Pancreas (tissue), 10 donors: ENCODE data around the gene ARMC7. TPM values are rescaled to one million over a fixed set of nuclear protein-coding genes. Genes with fewer than 3 reads are reported as not detected.

Experiments
- ATAC-seq, 4 donors: fragments of 200-7000 bp; cut with Tn5 transposase; one replicate each; pipeline versions ENCODE4 v1.8.0 to v1.9.1; 2020; ENCODE audit warnings: mild to moderate bottlenecking in 4 of 4, moderate library complexity in 4 of 4
- DNase-seq, 6 donors: peaks; one replicate each; pipeline ENCODE4 v3.0.0-alpha.2; 2020
- FAIRE-seq: peaks from 2 replicates; lab custom pipeline; 2012; peaks lifted over from hg19 to GRCh38; lab: Jason Lieb, UNC
- H3K27ac ChIP-seq, 4 donors: fragments of 200-600 bp; sonication (generic); 1 replicate in 3 of 4; 2 replicates in 1 of 4; pipeline versions ENCODE4 v1.5.0 to v1.8.0; 2020
- H3K27me3 ChIP-seq, 4 donors: fragments of 200-600 bp; one replicate each; pipeline ENCODE4 v1.8.0; 2021
- H3K36me3 ChIP-seq, 3 donors: fragments of 200-600 bp; sonication (generic) in 1 of 3; one replicate each; pipeline versions ENCODE4 v1.5.0 to v1.8.0; 2020 to 2021
- H3K4me1 ChIP-seq, 3 donors: fragments of 200-600 bp; one replicate each; pipeline ENCODE4 v1.8.0; 2021
- H3K4me3 ChIP-seq, 4 donors: fragments of 200-600 bp; sonication (generic) in 2 of 4; one replicate each; pipeline versions ENCODE4 v1.5.0 to v1.8.0; 2020 to 2021
- H3K9me3 ChIP-seq, 4 donors: fragments of 200-600 bp; one replicate each; pipeline ENCODE4 v1.8.0; 2021
- CTCF ChIP-seq, 4 donors: fragments of 200-600 bp; sonication (generic) in 3 of 4; IDR thresholded peaks; one replicate each; pipeline versions ENCODE4 v1.5.0 to v1.8.0; 2021; ENCODE audit warnings: antibody characterized with exemption in 4 of 4
- WGBS, 2 donors: extraction: QIAGEN DNeasy Blood & Tissue Kit; methylation state at CpG; one replicate each; pipeline ENCODE4 v1.1.7; 2013; 5-methylcytosine and 5-hydroxymethylcytosine counted together
- intact Hi-C, 3 donors: fragments of 100-400 bp; cut with DNase I; formaldehyde crosslinking; loops; one replicate each; pipeline versions ENCODE4 v1.11.1 to v1.14.2; 2022
- polyA plus RNA-seq, 2 donors: library from polyadenylated mRNA; stranded (reverse); fragments of 200-250 nt; gene quantifications; one replicate each; pipeline ENCODE4 v1.2.3, GENCODE V29; 2013
- total RNA-seq, 6 donors: library from RNA; stranded (reverse); fragmentation: NEBNext Ultra II Directional in 4 of 6; extraction: Animal tissue kit (Norgen Biotek cat#: 25700) in 4 of 6; gene quantifications; one replicate each; pipeline versions ENCODE4 v1.2.1 to v1.2.4, GENCODE V29; 2021 to 2023
- donor health status: healthy with polysubstance abuse.
- donor health status: DM: no; HTN: no; CAD: no; lungs with moderate emphysema.
- donor health status: DM: no; HTN: no; CAD: no.
- donor health status: control.
- donor health status: control.
- donor health status: Bipolar disorder and iron deficiency.
- donor health status: DM: yes; HTN: yes; CAD: no.
- donor health status: DM: no; HTN: no; CAD: no.
- donor health status: DM: no; HTN: no; CAD: no.
- donor health status: DM: yes; HTN: yes; CAD: no.

The ARMC7 gene
- total and polyA plus RNA-seq, 8 donors, result 2.3 to 7.4 (median 4.9) TPM

- DNase-seq (no peak), FAIRE-seq (no peak), ATAC-seq (no peak)
- no peaks in the 10 kb centered on the region for H3K27me3 ChIP-seq
- WGBS, 2 donors, result 52 to 64% methylated on average over 6 of the region's 6 CpGs
- intact Hi-C loops, result no loop called here
- H3K4me1 ChIP-seq, result peaks cover 0 to 12% (median 3%) of the 10 kb centered on the region in 3 donors
- no peak overlapping the region for H3K27ac ChIP-seq
- no peak overlapping the region for H3K4me3 ChIP-seq
- no peak for TF ChIP-seq CTCF (IDR thresholded peaks at IDR 0.05)
- H3K36me3 ChIP-seq, result no peaks in the 10 kb centered on the region
- H3K9me3 ChIP-seq, result no peaks in the 10 kb centered on the region
These were observed 27.1 kb upstream of the ARMC7 start for GRCh38 chr17:75082683-75083082.

GRCh38 chr17:75084039-75084660 is 25.6 kb upstream of the ARMC7 start:
- Histone ChIP-seq H3K27ac (peak overlapping the region in 1 of 4 donors; percentile 14), H3K9me3 (no peaks in the 10 kb centered on the region), H3K4me3 (no peak overlapping the region), H3K36me3 (no peaks in the 10 kb centered on the region), H3K4me1 (peaks cover 0 to under 1% (median 0%) of the 10 kb centered on the region in 3 donors), H3K27me3 (no peaks in the 10 kb centered on the region)
- 56 to 69% methylated on average over 14 of the region's 14 CpGs for WGBS, 2 donors
- FAIRE-seq (no peak), ATAC-seq (no peak), DNase-seq (no peak)
- intact Hi-C loops, result no loop called here
- TF ChIP-seq CTCF (IDR thresholded peaks at IDR 0.05), result no peak

- H3K27ac ChIP-seq, result peak overlapping the region in 1 of 4 donors; percentile 82
- FAIRE-seq (no peak), DNase-seq (no peak), ATAC-seq (no peak)
- no peaks in the 10 kb centered on the region for H3K36me3 ChIP-seq
- intact Hi-C loops, result no loop called here
- no peak overlapping the region for H3K4me3 ChIP-seq
- H3K9me3 ChIP-seq, result no peaks in the 10 kb centered on the region
- H3K4me1 ChIP-seq, result no peaks in the 10 kb centered on the region
- no peaks in the 10 kb centered on the region for H3K27me3 ChIP-seq
- WGBS, 2 donors, result 72 to 78% methylated on average over 15 of the region's 15 CpGs
- no peak for TF ChIP-seq CTCF (IDR thresholded peaks at IDR 0.05)
These were observed 23.1 kb upstream of the ARMC7 start for GRCh38 chr17:75086496-75087181.

DNA sequence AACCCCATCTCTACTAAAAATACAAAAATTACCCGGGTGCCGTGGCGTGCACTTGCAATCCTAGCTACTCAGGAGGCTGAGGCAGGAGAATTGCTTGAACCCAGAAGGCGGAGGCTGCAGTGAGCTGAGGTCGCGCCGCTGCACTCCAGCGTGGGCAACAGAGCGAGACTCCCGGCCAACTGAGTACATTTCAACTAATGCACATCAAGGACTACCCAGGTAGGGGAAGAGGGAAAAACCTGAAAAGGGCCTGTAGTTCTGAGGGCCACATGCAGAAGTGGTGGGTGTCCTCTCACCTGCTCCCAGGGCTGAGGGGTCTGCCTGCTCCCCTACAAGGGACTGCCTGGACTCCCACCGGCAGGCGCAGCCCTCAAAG is 22.6 kb upstream of the ARMC7 start:
- 79 to 83% methylated on average over 12 of the region's 12 CpGs for WGBS, 2 donors
- Histone ChIP-seq H3K9me3 (no peaks in the 10 kb centered on the region), H3K36me3 (no peaks in the 10 kb centered on the region), H3K4me1 (no peaks in the 10 kb centered on the region), H3K4me3 (peak overlapping the region in 2 of 4 donors; percentile 35 to 48), H3K27me3 (no peaks in the 10 kb centered on the region), H3K27ac (peak overlapping the region; percentile 26 to 83 (median 76))
- intact Hi-C loops, result no loop called here
- DNase-seq (no peak), FAIRE-seq (no peak), ATAC-seq (no peak)
- no peak for TF ChIP-seq CTCF (IDR thresholded peaks at IDR 0.05)
